HG03139 (cell line): ENCODE results near the gene MMP27.
A peak's percentile ranks its signal among the peaks of the same experiment; 100 is the strongest.
"Not testable (repeated sequence)": the region's sequence is repeated elsewhere in the genome, so short reads cannot be mapped to it uniquely, and the experiment has no call there.

ENCODE experiments used
- ATAC-seq: cut with Tn5 transposase; IDR thresholded peaks from one replicate; pipeline ENCODE4 v1.9.1; 2021; ENCODE audit not compliant: unreplicated experiment

The MMP27 gene, protein sequence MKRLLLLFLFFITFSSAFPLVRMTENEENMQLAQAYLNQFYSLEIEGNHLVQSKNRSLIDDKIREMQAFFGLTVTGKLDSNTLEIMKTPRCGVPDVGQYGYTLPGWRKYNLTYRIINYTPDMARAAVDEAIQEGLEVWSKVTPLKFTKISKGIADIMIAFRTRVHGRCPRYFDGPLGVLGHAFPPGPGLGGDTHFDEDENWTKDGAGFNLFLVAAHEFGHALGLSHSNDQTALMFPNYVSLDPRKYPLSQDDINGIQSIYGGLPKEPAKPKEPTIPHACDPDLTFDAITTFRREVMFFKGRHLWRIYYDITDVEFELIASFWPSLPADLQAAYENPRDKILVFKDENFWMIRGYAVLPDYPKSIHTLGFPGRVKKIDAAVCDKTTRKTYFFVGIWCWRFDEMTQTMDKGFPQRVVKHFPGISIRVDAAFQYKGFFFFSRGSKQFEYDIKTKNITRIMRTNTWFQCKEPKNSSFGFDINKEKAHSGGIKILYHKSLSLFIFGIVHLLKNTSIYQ

DNA sequence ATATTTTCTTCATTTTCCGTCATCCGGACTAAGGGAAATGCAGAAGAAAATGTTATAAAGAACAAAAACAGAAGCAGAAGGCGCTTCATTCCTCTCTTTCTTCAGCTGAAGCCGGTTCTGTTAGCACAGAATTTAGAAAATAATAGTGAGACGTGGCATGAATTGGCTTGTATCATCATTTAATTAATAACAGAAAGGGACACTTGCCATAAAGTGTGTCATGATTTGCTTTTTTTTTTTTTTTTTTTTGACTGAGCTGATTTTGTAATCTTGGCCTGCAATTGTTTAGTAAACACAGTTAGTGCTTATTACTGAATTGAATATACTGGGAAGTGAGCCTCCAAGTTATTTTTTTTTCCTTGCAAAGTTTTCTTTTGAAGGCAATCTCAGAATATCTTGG lies at the start of gene MMP27:
MMP27 (minus strand) TSS at position 144 of the 400 bp plus-strand sequence; CDS start at position 89, 55 bp downstream.
- ATAC-seq, result no peak

DNA sequence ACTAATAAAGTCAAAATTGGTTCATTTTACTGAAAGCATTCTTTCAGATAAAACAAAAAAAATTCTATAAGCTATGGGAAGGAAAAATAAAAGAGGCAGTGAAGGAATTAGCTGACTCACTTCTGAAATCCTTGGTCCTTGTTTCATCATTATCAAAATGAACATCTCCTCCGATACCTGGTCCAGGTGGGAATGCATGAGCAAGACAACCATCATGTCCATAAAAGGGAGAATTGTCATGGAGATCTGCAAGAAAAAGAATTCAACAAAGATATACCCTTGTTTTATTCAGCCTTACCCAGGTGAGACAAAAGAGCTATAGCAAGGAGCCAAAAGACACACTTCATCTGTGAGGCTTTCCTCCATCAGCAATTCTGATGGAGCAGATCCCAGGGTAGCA lies 47.7 kb upstream of the MMP27 start:
- no peak for ATAC-seq

DNA sequence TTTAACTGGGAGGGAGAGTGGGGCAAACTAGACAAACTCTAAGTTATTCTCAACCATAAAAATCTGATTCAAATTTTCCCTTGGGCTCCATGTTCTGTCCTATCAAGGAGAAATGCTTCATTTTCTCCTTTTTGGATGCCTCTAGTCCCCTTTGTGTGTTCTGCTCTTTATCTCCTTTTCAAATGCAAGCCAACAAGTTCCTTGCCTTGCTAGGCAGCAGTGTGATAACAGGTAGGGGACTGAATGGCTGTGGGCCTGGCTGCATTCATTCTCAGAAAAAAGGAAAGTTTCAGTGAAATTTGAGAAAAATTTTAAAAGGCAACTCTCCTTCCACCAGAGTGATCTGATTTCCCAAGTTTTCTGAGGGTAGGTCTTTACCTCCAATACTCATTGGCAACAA lies 46.1 kb upstream of the MMP27 start:
- ATAC-seq, result no peak

DNA sequence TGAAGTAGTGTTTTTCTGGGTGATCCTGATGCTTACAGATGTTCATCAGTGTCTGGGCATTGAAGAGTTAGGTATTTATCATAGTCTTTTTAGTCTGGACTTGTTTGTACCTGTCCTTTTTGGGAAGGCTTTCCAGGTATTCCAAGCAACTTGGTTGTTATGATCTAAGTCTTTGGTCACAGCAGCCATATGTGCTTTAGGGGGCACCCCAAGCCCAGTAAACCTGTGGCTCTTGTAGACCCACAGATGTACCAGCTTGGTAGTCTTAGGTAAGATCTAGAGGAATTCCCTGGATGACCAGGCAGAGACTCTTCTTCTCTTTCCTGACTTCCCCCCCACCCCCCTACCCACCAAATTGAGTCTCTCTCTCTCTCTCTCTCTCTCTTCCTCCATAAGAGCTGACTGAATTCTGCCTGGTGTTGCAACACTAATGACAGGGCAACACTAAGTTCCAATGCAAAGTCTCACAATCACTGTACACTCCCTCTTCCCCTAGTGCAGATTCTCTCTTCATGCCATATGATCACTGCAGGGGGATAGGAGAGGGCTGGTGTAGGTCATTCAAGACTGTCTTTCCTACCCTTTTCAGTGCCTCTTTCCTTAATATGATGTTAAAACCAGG lies 43.6 kb upstream of the MMP27 start:
- ATAC-seq, result no peak

DNA sequence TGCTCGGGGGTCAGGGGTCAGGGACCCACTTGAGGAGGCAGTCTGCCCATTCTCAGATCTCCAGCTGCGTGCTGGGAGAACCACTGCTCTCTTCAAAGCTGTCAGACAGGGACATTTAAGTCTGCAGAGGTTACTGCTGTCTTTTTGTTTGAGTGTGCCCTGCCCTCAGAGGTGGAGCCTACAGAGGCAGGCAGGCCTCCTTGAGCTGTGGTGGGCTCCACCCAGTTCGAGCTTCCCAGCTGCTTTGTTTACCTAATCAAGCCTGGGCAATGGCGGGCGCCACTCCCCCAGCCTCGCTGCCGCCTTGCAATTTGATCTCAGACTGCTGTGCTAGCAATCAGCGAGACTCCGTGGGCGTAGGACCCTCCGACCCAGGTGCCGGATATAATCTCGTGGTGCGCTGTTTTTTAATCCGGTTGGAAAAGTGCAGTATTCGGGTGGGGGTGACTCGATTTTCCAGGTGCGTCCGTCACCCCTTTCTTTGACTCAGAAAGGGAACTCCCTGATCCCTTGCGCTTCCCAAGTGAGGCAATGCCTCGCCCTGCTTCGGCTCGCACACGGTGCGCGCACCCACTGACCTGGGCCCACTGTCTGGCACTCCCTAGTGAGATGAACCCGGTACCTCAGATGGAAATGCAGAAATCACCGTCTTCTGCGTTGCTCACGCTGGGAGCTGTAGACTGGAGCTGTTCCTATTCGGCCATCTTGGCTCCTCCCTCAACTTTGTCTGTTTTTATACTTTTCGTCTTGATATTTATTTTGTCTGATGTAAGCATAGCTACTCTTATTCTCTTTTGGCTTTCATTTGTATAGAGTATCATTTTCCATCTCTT lies 41.4 kb upstream of the MMP27 start:
- ATAC-seq, result not testable (repeated sequence)

DNA sequence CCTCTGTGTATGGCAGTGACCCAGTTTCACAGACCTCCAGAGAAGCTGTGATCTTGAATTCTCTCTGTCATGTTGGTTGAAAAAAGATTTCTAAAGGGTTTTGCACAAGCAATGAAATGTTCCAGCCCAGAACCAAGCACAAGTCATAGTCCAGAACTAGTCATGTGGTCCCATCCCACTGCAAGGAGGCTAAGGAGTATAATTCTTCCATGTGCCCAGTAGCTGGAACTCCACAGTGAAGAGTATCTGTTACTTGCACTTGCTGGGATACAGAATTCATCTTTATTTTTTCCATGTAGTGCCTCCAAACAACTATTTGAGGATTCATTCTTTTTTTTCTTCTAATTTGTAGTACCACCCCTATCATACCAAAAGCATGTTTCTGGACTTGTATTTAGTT lies 29.1 kb upstream of the MMP27 start:
- ATAC-seq, result no peak

DNA sequence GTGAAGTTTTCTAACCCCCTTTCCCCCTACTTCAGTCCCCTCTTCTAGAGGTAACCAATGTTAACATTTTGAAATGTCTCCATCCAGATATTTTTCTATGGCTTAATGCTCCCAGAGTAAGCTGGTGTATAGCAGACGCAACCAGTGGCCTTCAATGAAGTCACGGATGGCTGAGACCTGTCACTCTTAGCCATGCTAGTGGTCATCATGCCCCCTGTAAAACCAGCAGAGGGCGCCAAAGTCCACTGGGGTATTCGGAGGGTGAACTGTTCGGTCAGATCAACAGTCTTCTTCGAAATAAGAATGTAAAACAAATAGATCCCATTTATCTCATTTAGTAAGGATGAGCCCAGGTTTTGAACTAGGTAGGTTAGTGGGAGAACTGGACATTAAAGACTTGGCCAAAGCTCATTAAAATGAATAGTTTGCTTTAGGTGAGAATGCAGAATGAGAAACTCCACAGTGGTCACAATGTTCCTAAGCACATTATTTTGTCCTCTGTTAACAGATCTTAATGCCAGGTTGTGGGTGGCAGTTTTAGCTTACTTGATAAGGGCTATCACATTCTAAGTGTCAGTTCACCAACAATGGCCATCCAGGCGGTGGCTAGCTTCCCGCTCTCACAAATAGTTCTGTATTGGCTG lies 27.8 kb upstream of the MMP27 start:
- ATAC-seq, result peak; percentile 88

DNA sequence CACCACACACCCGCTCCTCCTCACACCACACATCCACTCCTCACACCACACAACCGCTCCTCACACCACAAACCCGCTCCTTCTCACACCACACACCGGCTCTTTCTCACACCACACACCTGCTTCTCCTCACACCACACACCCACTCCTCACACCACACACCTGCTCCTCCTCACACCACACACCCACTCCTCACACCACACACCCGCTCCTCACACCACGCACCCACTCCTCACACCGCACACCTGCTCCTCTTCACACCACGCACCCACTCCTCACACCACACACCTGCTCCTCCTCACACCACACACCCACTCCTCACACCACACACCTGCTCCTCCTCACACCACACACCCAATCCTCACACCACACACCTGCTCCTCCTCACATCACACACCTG lies 25.4 kb upstream of the MMP27 start:
- not testable (repeated sequence) for ATAC-seq

DNA sequence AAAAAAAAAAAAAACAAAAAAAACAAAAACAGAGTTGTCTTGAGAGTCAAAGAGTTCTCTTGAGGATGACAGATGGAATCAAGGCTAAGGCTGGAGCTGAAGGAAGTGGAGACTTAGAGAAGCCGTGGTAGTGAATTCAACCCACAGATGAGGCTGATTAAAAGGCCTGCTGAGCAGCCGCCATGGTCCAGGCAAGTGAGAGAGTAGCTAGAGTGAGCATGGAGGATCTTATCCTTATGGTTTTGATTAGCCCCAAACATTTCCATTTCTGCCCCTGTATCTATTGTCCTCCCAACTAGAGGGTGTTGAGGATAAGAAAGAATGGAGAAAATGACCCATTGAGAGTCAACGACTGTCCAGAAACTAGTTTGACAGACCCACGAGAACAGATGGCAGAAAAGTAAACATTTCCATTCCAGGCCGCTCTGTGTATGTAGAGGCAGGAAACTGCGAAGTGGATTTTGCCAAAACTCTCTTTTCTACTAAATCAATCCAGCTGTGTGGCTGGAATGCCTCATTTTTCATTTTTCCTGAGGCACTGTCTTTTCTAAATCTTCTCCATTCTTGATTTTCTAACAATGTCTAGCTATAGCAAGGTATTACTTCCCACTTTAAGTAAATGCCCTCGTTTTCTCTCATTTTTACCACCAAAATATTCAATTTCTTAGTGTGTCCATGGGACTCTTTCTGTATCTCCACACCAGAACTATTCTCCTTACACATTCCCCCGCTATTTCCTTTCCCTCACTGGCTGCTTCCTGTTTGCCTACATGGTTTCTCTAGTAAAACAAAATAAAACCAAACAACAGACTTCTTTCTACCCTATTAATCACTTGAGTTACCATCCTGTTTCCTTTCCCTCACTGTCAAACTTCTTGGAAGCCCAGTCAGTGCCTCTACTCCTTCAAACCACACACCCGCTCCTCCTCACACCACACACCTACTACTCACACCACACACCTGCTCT lies 24.6 kb upstream of the MMP27 start:
- ATAC-seq, result no peak

DNA sequence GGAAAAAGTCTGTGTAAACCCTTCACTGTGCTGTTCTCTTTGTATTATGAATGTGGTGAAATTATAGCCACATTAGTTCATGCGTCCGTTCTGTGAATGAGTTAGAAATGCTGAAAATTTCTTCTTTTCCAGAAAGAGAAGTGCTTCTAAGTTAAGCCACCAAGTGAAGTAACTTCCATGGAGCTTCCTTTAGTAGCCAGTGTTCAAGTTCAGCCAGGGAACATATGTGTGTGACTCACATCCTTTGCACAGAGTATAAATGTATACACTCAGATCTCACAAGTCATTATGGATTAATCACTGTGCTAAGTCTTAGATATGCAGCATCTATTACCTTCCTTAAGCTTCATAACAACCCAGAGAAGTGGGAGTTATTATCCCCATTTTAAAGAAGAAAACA lies 22.3 kb upstream of the MMP27 start:
- no peak for ATAC-seq

DNA sequence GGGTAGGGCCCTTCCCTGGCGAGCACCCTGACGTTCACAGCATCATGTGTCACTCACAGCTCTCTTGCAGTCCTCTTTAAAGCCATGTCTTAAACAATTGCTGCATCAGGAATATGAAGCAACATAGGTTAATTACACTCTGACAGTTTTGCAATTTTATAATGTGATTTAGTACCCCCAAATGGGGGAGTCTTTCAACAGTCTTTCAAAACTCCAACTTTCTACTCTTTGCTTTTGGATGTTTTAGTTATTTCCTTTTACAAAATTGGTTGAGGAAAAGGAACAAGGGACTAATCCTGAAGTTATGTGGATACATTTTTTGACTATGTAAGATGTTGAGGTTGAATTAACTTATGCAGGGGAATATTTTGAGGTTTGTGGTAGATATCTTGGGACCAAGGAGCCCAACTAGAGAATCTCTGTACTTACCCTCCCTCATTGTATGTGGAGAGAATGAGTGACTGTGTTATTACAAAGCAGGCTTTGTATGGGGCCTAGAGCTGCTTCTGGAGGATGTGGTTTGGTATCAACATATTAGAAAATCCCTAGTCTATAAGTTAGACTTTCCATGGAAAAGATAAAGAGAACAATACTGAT lies 19.4 kb upstream of the MMP27 start, which contains the start of gene MMP8:
MMP8 (minus strand) TSS at position 51 of the 597 bp plus-strand sequence. CDS start 99 bp downstream, outside the sequence.
- no peak for ATAC-seq

DNA sequence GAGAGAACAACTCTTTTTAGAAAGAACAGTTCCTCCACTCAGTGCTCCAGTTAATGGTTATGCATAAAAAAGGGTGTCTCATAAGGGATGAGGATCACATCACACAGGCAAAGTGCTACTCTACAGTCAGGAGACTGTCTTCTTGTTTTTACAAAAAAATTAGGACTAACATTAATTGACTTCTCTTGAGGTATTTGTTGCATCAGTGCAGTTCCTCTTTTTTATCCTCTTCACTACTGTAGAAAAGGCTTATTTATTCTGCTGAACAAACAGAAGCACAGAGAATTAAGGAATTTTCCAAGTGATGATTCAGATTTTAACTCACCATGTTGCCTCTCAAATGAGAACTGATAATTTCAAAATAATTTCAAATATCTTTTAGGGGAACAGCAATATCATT lies 17.3 kb upstream of the MMP27 start:
- no peak for ATAC-seq

DNA sequence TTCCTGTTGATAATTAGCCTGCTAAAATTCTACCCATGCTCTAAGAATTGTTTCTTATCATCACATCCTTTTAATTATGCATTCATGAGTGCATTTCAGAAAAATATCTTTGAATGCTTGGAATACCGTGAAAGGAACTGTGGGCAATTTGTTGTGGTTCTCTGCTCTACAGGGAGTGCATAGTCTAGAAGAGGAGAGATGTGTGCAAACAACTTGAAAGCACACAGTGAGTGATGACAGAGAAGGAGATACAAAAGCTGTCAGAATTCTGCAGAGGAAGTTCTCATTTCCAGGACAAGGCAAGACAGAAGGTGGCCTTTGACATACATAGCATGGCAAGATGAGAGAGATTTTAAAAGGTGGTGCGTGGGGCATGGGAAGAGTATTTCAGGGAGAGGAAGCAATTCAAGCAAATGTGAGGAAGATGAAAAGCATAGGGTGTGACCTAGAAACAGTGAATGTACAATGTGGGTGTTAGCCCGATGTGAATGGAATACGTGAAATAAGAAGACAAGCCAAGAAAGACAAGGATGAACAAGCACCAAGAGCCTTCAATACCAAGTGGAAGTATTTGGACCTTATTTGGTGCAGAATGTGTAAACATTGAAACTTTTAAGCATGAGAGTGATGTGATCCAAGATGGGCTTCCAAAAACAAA lies 14.2 kb upstream of the MMP27 start:
- ATAC-seq, result no peak

DNA sequence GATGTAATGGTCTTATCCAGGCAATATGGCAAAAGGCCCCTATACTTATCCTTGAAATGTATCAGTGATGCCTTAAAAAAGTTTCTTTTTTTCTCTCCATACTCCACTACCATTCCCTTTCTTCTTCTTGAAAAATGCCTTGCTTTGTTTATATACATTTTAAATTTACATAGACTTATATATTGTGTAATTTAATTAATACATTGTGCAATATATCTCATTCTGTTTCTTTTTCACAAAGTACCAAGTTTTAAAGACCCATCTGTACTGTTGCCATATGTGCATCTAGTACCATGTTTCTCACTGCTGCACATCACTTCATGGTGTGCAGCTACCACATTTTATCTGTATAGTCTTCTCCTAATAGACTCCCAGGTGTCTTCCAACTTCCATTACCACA lies 11.7 kb upstream of the MMP27 start:
- no peak for ATAC-seq

DNA sequence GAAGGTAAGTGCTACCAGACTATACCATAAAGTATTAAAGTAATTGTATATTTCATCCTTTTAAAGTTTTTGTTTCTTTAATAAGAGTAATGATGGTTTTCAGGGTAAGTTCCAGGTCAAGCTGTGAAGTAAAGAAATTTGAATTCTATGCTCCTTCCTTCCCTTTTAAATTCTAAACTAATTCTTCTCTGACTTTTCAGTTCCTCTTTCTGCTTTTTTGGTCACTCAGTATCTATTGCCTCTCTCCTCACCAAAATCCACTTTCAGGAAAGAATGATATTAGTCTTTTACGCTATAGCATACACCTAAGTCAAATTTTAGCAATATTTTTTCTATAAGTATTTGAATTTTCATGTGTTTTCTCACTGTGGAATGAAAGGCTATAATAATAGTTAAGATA lies 11.0 kb upstream of the MMP27 start:
- no peak for ATAC-seq

DNA sequence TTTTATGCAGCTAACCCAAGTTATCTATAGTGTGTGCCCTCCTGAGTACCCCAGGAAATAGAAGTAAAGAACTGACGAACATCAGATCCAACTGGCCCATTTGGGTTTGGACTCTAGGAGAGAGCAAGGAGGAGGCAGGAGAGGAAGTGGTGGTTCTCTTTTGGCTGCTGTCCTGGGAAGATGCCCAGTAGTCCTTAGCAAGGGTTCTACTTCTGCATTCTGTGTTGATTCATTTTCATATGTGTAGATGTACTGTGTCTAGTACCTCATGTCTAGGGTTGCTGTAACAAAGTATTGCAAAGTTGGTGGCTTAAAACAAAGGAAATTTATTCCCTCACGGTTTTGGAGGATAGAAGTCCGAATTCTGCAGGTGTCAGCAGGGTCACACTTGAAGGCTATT lies 6.6 kb upstream of the MMP27 start:
- ATAC-seq, result no peak

DNA sequence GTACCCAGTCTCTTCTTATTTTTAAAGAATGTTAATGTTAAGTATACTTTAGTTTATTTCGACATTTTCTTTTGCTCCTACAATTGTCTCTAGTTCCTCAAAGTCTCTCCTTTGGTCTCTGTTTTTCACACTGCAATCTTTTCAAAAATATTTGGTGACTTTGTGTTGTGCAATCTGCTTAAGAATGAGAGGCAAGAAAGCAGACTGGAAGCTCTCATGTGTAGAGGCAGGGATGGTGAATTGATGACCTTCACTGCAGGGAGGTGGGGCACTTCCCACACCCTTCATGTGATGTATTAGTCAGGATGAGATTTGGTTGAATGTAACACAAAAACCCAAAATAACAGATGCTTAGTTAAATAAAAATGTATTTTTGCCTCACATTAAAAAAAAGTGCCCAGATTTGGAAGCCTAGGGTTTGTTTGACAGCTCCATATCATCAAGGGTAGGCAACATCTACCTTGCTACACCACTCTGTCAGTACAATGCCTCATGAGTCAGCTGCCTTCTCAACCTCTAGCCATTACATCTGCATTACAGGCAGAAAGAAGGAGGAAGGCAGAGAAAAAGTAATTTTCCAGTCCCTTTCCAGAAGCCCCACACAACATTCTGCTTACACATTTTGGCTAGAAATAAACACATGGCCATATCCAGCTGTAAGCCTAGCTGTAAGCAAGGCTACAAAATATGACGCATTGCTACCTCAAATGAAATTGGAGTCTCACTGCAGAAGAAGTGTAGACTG lies 3.8 kb upstream of the MMP27 start:
- ATAC-seq, result no peak

DNA sequence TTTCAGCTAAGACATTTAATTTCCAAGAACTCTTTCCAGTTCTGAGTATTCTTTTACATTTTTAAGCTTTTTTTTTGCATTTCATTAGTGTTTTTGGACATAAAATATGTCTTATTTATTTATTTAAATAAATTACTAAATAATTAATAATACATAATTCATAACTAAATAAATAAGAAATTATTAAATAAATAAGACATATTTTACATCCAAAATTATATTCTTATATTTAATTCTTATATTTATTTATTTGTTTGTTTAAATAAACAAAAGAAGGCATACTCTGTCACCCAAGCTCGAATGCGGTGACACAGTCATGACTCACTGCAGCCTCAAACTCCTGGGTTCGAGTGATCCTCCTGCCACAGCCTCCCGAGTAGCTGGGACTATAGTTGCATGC lies 3.1 kb upstream of the MMP27 start:
- ATAC-seq, result no peak
